Left forelimb (tissue), 1 donor: ENCODE results near the gene IP6K3.

Experiments
- DNase-seq: peaks from one replicate; pipeline ENCODE4 v3.0.0-alpha.2; 2018; ENCODE audit warnings: low spot score

IP6K3 gene

DNA sequence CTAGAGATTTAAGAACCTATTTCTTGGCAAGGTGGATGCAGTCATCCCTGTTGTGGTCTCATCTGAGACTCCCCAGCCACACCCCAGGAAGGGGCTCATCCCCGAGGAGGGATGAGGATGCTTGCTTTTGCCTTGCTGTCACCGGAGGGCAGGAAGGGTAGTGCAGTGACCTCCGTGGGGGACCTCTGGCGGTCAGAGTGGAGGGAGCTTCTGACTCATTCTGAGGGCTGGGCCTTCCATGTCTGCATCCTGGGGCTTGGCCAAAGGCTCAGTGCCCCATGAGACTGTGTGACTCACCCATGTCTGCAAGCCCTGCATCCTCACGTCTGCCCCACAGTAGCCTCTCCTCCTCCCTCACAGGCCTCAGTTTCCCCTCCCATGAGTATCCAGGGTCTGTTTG is 73.9 kb downstream of the IP6K3 start:
- no peak for DNase-seq

GRCh38 chr6:33671744-33672072 is 75.0 kb downstream of the IP6K3 start:
- DNase-seq, result no peak
